Lower lobe of right lung (tissue), 2 donors: ENCODE results near the gene LONP2. TPM values are rescaled to one million over a fixed set of nuclear protein-coding genes. Genes with fewer than 3 reads are reported as not detected.

Experiments used
- ATAC-seq, 2 donors: fragments of 200-7000 bp; cut with Tn5 transposase; one replicate each; pipeline ENCODE4 v1.9.1; 2020 to 2022; ENCODE audit warnings: mild to moderate bottlenecking in 2 of 2, moderate library complexity in 2 of 2
- DNase-seq: peaks from one replicate; pipeline ENCODE4 v3.0.0-alpha.2; 2020
- H3K27ac ChIP-seq: fragments of 200-600 bp; one replicate; pipeline ENCODE4 v1.8.0; 2022
- H3K27me3 ChIP-seq: fragments of 200-600 bp; one replicate; pipeline ENCODE4 v1.8.0; 2022; ENCODE audit warnings: low read depth
- H3K36me3 ChIP-seq: fragments of 200-600 bp; one replicate; pipeline ENCODE4 v1.8.0; 2022; ENCODE audit warnings: mild to moderate bottlenecking
- H3K4me1 ChIP-seq: fragments of 200-600 bp; one replicate; pipeline ENCODE4 v1.8.0; 2022
- H3K4me3 ChIP-seq: fragments of 200-600 bp; one replicate; pipeline ENCODE4 v1.8.0; 2022; ENCODE audit warnings: mild to moderate bottlenecking
- H3K9me3 ChIP-seq: fragments of 200-600 bp; one replicate; pipeline ENCODE4 v1.8.0; 2022
- CTCF ChIP-seq: fragments of 200-600 bp; IDR thresholded peaks from one replicate; pipeline ENCODE4 v1.8.0; 2022; ENCODE audit warnings: antibody characterized with exemption, mild to moderate bottlenecking
- intact Hi-C: fragments of 100-400 bp; cut with DNase I; formaldehyde crosslinking; loops from one replicate; pipeline ENCODE4 v1.11.0; 2022
- total RNA-seq: library from RNA; stranded (reverse); fragmentation: NEBNext Ultra II Directional; extraction: Animal tissue kit (Norgen Biotek cat#: 25700); gene quantifications from one replicate; pipeline ENCODE4 v1.2.1, GENCODE V29; 2021
- donor health status: DM: no; HTN: yes; CAD: no; lungs with severe emphysema.

LONP2 gene
- total RNA-seq, 1 donor from 2014 or later = 61.0 TPM

- DNase-seq (no peak), ATAC-seq (peak; percentile 33 to 45)
- Histone ChIP-seq H3K4me3 (peak overlapping the region; percentile 62), H3K9me3 (no peaks in the 10 kb centered on the region), H3K4me1 (peaks cover 53% of the 10 kb centered on the region), H3K27me3 (no peaks in the 10 kb centered on the region), H3K36me3 (peaks cover 12% of the 10 kb centered on the region), H3K27ac (peak overlapping the region; percentile 87)
- TF ChIP-seq CTCF = no peak
- intact Hi-C loops = no loop called here
Measured at GRCh38 chr16:48365025-48365600, 121.0 kb downstream of the LONP2 start.

DNA sequence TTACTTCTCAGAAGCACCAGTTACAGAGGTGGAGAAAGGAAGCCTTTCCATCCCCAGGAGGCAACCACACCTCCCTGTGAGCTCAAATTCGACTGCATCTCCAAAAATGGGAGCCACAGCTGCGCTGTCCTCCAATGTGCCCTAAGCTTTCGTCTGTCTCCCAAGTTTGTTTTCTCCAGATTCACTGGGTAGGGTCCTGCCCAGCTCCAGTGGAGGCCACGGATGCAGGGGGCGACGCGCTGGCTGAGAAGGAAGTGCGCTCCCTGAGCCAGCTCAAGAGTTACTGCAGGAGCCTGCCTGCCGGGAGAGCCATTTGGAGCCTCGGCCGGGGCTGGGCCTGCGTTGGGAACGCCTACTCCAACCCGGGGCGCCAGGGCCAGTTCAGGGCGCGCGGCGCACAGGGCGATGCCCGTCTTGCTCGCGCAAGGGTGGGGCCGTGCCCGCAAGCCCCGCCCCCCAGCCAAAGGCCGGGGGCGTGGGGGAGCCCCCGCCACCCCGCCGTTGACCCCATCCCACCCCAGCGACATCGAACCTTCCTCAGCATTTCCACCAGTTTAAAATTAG lies 121.6 kb downstream of the LONP2 start:
- Histone ChIP-seq H3K9me3 (no peaks in the 10 kb centered on the region), H3K27me3 (no peaks in the 10 kb centered on the region), H3K4me1 (peaks cover 56% of the 10 kb centered on the region), H3K36me3 (peaks cover 12% of the 10 kb centered on the region), H3K4me3 (peak overlapping the region; percentile 62), H3K27ac (peak overlapping the region; percentile 87)
- peak; percentile 33 for TF ChIP-seq CTCF
- peak; percentile 95 for DNase-seq
- ATAC-seq = peak; percentile 99 to 100
- intact Hi-C loops = no loop called here

GRCh38 chr16:48366165-48367093 lies 122.3 kb downstream of the LONP2 start:
- Histone ChIP-seq H3K27ac (peak overlapping the region; percentile 87), H3K4me3 (peak overlapping the region; percentile 62), H3K9me3 (no peaks in the 10 kb centered on the region), H3K27me3 (no peaks in the 10 kb centered on the region), H3K4me1 (peaks cover 59% of the 10 kb centered on the region), H3K36me3 (peaks cover 9% of the 10 kb centered on the region)
- DNase-seq (no peak), ATAC-seq (peak; percentile 71 to 77)
- intact Hi-C loops = no loop called here
- no peak for TF ChIP-seq CTCF

GRCh38 chr16:48367441-48368049 lies 123.4 kb downstream of the LONP2 start:
- Histone ChIP-seq H3K36me3 (no peaks in the 10 kb centered on the region), H3K27me3 (no peaks in the 10 kb centered on the region), H3K9me3 (no peaks in the 10 kb centered on the region), H3K4me3 (no peak overlapping the region), H3K4me1 (peaks cover 69% of the 10 kb centered on the region), H3K27ac (no peak overlapping the region)
- DNase-seq = no peak
- intact Hi-C loops = no loop called here
- ATAC-seq = no peak
- TF ChIP-seq CTCF = no peak

- Histone ChIP-seq H3K27ac (no peak overlapping the region), H3K4me3 (no peak overlapping the region), H3K36me3 (no peaks in the 10 kb centered on the region), H3K27me3 (no peaks in the 10 kb centered on the region), H3K9me3 (no peaks in the 10 kb centered on the region), H3K4me1 (peaks cover 83% of the 10 kb centered on the region)
- TF ChIP-seq CTCF = no peak
- intact Hi-C loops = no loop called here
- ATAC-seq (no peak), DNase-seq (no peak)
Measured at GRCh38 chr16:48369765-48370164, 125.7 kb downstream of the LONP2 start.
